Right atrium auricular region (tissue), 2 donors: ENCODE data around the gene DPP10. TPM values are rescaled to one million over a fixed set of nuclear protein-coding genes. Genes with fewer than 3 reads are reported as not detected.

ENCODE experiments used
- DNase-seq: peaks from one replicate; pipeline ENCODE4 v3.0.0-alpha.2; 2019; ENCODE audit warnings: low spot score
- H3K27ac ChIP-seq, 2 donors: fragments of 200-600 bp; sonication (generic); 1 replicate in 1 of 2; 2 replicates in 1 of 2; pipeline ENCODE4 v1.5.1; 2016 to 2019
- H3K27me3 ChIP-seq, 2 donors: fragments of 200-600 bp; sonication (generic); one replicate each; pipeline versions ENCODE4 v1.5.1 to v1.6.0; 2017 to 2019
- H3K36me3 ChIP-seq: fragments of 200-600 bp; sonication (generic); one replicate; pipeline ENCODE4 v1.5.1; 2016
- H3K4me1 ChIP-seq, 2 donors: fragments of 200-600 bp; sonication (generic); one replicate each; pipeline versions ENCODE4 v1.5.1 to v1.6.0; 2017 to 2019
- H3K4me3 ChIP-seq, 2 donors: fragments of 200-600 bp; sonication (generic); 1 replicate in 1 of 2; 2 replicates in 1 of 2; pipeline ENCODE4 v1.5.1; 2017 to 2019; ENCODE audit warnings: mild to moderate bottlenecking in 1 of 2, moderate library complexity in 1 of 2
- H3K9me3 ChIP-seq, 2 donors: fragments of 200-600 bp; sonication (generic); one replicate each; pipeline ENCODE4 v1.5.1; 2019
- total RNA-seq, 2 donors: library from RNA; depleted of rRNA; stranded (reverse); fragments of >200 nt; gene quantifications; one replicate each; pipeline ENCODE4 v1.1.0, GENCODE V29; 2016
- TF ChIP-seq, protein P1 (sequence below), 2 donors: fragments of 200-600 bp; sonication (generic); IDR thresholded peaks; one replicate each; pipeline ENCODE4 v1.5.1; 2019; ENCODE audit warnings: antibody characterized with exemption in 2 of 2

The DPP10 gene
- total RNA-seq, 2 donors from 2014 or later, result not detected

DNA sequence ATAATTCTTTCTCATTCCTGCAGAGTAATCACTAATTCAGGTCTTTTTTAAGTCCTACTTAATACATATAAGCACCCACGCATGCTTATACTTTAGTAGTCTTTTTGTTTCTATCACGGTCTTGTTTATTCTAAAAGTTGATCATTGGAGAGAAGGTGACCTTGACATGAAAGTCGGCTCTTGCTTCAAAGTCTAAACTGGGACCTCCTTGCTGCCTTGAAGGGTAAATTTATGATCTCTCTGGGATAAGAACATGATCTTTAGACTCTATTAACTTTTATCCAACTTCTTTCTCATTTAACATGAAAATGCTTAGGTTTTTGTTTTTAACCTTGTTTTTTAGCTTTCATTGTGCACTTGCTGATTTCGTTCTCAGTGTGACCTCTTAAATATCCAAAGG is 792.3 kb downstream of the DPP10 start:
- H3K4me1 ChIP-seq, result no peaks in the 10 kb centered on the region
- no peaks in the 10 kb centered on the region for H3K27me3 ChIP-seq
- no peaks in the 10 kb centered on the region for H3K9me3 ChIP-seq
- TF ChIP-seq, protein P1, sequence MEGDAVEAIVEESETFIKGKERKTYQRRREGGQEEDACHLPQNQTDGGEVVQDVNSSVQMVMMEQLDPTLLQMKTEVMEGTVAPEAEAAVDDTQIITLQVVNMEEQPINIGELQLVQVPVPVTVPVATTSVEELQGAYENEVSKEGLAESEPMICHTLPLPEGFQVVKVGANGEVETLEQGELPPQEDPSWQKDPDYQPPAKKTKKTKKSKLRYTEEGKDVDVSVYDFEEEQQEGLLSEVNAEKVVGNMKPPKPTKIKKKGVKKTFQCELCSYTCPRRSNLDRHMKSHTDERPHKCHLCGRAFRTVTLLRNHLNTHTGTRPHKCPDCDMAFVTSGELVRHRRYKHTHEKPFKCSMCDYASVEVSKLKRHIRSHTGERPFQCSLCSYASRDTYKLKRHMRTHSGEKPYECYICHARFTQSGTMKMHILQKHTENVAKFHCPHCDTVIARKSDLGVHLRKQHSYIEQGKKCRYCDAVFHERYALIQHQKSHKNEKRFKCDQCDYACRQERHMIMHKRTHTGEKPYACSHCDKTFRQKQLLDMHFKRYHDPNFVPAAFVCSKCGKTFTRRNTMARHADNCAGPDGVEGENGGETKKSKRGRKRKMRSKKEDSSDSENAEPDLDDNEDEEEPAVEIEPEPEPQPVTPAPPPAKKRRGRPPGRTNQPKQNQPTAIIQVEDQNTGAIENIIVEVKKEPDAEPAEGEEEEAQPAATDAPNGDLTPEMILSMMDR (IDR thresholded peaks at IDR 0.05), result no peak
- no peak overlapping the region for H3K4me3 ChIP-seq
- DNase-seq, result no peak
- H3K27ac ChIP-seq, result no peak overlapping the region
- H3K36me3 ChIP-seq, result no peaks in the 10 kb centered on the region

DNA sequence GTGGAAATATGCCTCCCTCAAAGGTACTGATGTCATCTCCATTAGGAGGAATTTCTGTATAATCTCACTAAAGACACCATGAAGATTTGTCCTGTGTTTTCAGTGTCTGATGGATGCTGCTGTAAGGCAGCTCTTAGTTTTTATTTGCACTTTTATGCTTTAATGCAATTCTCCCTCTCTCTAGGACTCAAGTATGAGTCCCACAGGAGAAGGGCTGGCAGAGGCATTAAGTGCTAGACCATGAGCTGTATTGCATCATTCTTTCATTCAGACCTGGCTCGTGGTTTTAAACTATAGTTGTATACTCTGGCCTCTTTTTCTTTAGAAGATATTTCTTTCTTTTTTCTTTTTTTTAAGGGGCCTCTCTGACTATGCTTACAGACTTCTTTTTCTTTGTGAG is 805.6 kb downstream of the DPP10 start:
- no peaks in the 10 kb centered on the region for H3K4me1 ChIP-seq
- TF ChIP-seq, protein P1 (IDR thresholded peaks at IDR 0.05), result no peak
- H3K9me3 ChIP-seq, result no peaks in the 10 kb centered on the region
- no peaks in the 10 kb centered on the region for H3K36me3 ChIP-seq
- H3K27me3 ChIP-seq, result no peaks in the 10 kb centered on the region
- no peak overlapping the region for H3K4me3 ChIP-seq
- no peak for DNase-seq
- H3K27ac ChIP-seq, result no peak overlapping the region

DNA sequence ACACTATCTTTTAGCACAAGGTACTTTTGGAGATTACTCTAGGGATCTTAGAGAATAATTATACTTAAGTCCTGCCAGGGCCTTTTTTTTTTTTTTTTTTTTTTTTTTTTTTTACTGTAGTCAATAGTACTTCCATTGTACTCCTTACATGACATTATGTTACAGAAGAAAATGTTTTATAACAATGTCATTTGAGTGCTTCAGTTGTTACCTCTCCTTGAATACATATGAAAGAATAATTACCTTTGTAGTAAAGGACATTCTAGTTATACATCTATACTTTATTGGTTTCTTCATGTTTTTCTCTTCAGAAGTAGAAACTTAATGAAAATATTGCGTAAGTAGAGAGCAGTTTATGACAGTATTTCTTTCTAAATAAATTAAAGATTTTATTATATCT is 834.9 kb downstream of the DPP10 start:
- TF ChIP-seq, protein P1 (IDR thresholded peaks at IDR 0.05), result no peak
- Histone ChIP-seq H3K27ac (no peak overlapping the region), H3K4me3 (no peak overlapping the region), H3K27me3 (no peaks in the 10 kb centered on the region), H3K36me3 (no peaks in the 10 kb centered on the region), H3K9me3 (no peaks in the 10 kb centered on the region), H3K4me1 (no peaks in the 10 kb centered on the region)
- DNase-seq, result no peak

DNA sequence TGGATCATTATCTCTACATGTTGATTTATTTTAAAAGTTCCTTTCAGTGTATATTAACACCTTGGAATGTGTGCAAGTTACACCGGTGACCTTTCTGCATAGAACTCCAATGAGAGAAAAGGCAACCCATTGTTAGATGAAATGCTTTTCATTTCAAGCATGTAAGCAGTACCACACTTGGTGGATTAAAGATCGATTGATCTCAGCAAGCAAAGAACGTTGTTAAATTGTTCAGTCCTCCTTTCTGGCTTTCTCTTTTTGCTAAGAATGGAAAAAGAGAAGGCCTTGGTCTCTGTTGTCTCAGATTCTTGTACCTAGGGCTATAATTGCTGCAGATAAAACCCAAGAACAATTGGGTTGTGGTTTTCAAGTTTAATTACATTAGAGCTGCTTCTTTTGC is 843.0 kb downstream of the DPP10 start:
- no peaks in the 10 kb centered on the region for H3K4me1 ChIP-seq
- H3K36me3 ChIP-seq, result no peaks in the 10 kb centered on the region
- TF ChIP-seq, protein P1 (IDR thresholded peaks at IDR 0.05), result no peak
- DNase-seq, result no peak
- H3K4me3 ChIP-seq, result no peak overlapping the region
- no peak overlapping the region for H3K27ac ChIP-seq
- H3K27me3 ChIP-seq, result no peaks in the 10 kb centered on the region
- no peaks in the 10 kb centered on the region for H3K9me3 ChIP-seq

DNA sequence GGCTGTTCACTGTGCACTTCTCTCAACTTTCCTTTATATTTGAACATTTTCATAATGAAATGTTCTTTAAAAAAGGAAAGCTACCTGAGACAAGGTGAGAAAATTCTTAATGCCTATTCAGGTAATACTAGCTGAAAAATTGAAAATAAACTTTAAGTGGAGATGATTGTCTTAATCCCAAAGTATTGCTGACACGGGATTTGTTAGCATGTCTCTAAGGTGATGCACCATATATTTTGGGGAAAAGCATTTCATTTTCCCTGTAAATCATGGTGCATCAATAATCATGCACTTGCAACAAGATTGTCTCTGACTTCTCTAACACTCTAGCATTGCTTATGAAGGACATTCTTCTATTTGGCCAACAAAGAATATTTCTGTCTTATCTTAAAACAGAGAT is 848.0 kb downstream of the DPP10 start:
- Histone ChIP-seq H3K4me1 (no peaks in the 10 kb centered on the region), H3K27me3 (no peaks in the 10 kb centered on the region), H3K9me3 (no peaks in the 10 kb centered on the region), H3K4me3 (no peak overlapping the region), H3K27ac (no peak overlapping the region), H3K36me3 (no peaks in the 10 kb centered on the region)
- TF ChIP-seq, protein P1 (IDR thresholded peaks at IDR 0.05), result no peak
- no peak for DNase-seq

DNA sequence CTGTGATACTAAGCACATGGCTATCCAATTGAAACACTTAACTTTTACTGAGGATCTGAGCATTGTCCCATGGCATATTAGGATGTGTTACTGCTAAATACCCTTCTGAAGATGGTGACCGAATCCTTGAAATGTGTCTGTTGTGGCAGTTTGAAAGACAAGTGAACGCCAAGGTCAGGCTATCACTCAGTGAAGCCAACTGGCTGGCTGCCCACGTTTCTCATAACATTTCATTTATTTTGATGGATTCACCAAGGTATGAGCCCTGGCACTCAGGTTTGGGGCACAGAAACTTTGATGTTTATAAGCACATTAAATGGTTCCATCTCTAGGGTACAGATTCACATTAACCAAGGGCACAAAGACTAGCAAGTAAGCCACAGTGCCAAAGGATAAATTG is 850.3 kb downstream of the DPP10 start:
- no peak overlapping the region for H3K4me3 ChIP-seq
- TF ChIP-seq, protein P1 (IDR thresholded peaks at IDR 0.05), result no peak
- no peaks in the 10 kb centered on the region for H3K4me1 ChIP-seq
- no peaks in the 10 kb centered on the region for H3K27me3 ChIP-seq
- DNase-seq, result no peak
- H3K27ac ChIP-seq, result no peak overlapping the region
- H3K9me3 ChIP-seq, result no peaks in the 10 kb centered on the region
- no peaks in the 10 kb centered on the region for H3K36me3 ChIP-seq
